A549 treated with RU486 at 1 μM for 4 hours (cell line): ENCODE results near the gene BOLL. TPM values are rescaled to one million over a fixed set of nuclear protein-coding genes. Genes with fewer than 3 reads are reported as not detected.

Source experiments
- total RNA-seq: library from RNA; stranded (reverse); fragments of 200-300 nt; extraction: Qiagen RNA extraction; gene quantifications from 5 replicates; pipeline ENCODE4 v1.2.3, GENCODE V29; 2022; ENCODE audit warnings: low read depth

BOLL gene
- not detected in 5 replicates for total RNA-seq

GRCh38 chr2:197784956-197785941, at the start of gene BOLL:
BOLL (minus strand) TSS chr2:197785319; CDS start chr2:197781850, 3,469 bp downstream.

GRCh38 chr2:197804049-197804757, 19.1 kb upstream of the BOLL start, which contains the start of gene PLCL1:
PLCL1 (plus strand) TSS chr2:197804593.

GRCh38 chr2:197705121-197705911, 79.8 kb downstream of the BOLL start, which contains the start of gene MARS2:
MARS2 (plus strand) TSS chr2:197705369; CDS start chr2:197705406, 37 bp downstream.

Other genes with a start within 250 kb of the BOLL start
- gene RFTN2, start 109.7 kb downstream of the BOLL start, total RNA-seq: not detected in 5 replicates
- gene MARS2, start 80.0 kb downstream of the BOLL start, total RNA-seq: 10.6 to 12.6 TPM (median 11.4 TPM) in 5 replicates
- gene PLCL1, start 19.3 kb upstream of the BOLL start, total RNA-seq: not detected in 5 replicates